Fibroblast of lung (primary cell): ENCODE results near the gene PLA1A.

ENCODE experiments used
- CTCF ChIP-seq, 2 donors: IDR thresholded peaks in 1 of 2; conservative IDR thresholded peaks in 1 of 2; 1 replicate in 1 of 2; 2 replicates in 1 of 2; pipeline ENCODE4 v1.5.1; 2011 to 2012; ENCODE audit warnings: low read length in 2 of 2, control low read depth in 1 of 2, inconsistent platforms in 1 of 2, low read depth in 1 of 2, mild to moderate bottlenecking in 1 of 2
- EZH2 ChIP-seq: IDR thresholded peaks from 2 replicates; pipeline ENCODE4 v1.5.1; 2012; ENCODE audit warnings: low read length, control low read depth, mild to moderate bottlenecking; ENCODE audit errors: missing control alignments

- no peak for TF ChIP-seq CTCF (conservative IDR thresholded peaks at IDR 0.05 in 1 of 2, IDR thresholded peaks at IDR 0.05 in 1 of 2; ENCODE audit: low read depth in 1 of 2, low read length in 2 of 2)
- TF ChIP-seq EZH2 = no peak
These were observed 28.5 kb upstream of the PLA1A start for GRCh38 chr3:119569156-119569555.
